IMR-90 (cell line): ENCODE measurements around the gene SLC25A21. TPM values are rescaled to one million over a fixed set of nuclear protein-coding genes. Genes with fewer than 3 reads are reported as not detected.

Experiments
- ATAC-seq: fragments of 200-7000 bp; cut with Tn5 transposase; 2 replicates; pipeline ENCODE4 v1.9.1; 2020; ENCODE audit warnings: low read depth, mild to moderate bottlenecking, moderate library complexity
- BruUV-seq: library from RNA; stranded (reverse); fragments of 400-500 nt; replicated peaks from 2 replicates; lab custom pipeline; 2021; lab: Mats Ljungman, UMichigan
- CTCF ChIA-PET: fragments of 300-600 bp; formaldehyde crosslinking; extraction: SDS; loops from one replicate; lab custom pipeline; 2021; ENCODE audit warnings: antibody characterized with exemption; lab: Yijun Ruan, JAX
- POLR2A ChIA-PET: fragments of 300-600 bp; sonication (Branson Sonifier 250); formaldehyde crosslinking; loops from one replicate; lab custom pipeline; 2022; ENCODE audit warnings: antibody characterized with exemption; ENCODE audit not compliant: unreplicated experiment; lab: Charles Lee
- DNase-seq: peaks from one replicate; pipeline ENCODE4 v3.0.0; 2013
- H2AFZ ChIP-seq: replicated peaks from 2 replicates; pipeline ENCODE3; 2013; ENCODE audit warnings: low read length, mild to moderate bottlenecking; ENCODE audit not compliant: poor library complexity
- H2AK5ac ChIP-seq: 2 replicates; pipeline ENCODE4 v1.6.1; 2013; ENCODE audit warnings: low read depth, low read length, inconsistent platforms
- H2AK9ac ChIP-seq: replicated peaks from 2 replicates; pipeline ENCODE3; 2013; ENCODE audit warnings: mild to moderate bottlenecking, low read depth, low read length, moderate library complexity; ENCODE audit not compliant: poor library complexity
- H2BK120ac ChIP-seq: 2 replicates; pipeline ENCODE4 v1.6.1; 2013; ENCODE audit warnings: low read depth, low read length, inconsistent platforms
- H2BK15ac ChIP-seq: 3 replicates; pipeline ENCODE4 v1.6.1; 2013; ENCODE audit warnings: low read depth, low read length, inconsistent platforms
- H2BK20ac ChIP-seq: 2 replicates; pipeline ENCODE4 v1.6.1; 2013; ENCODE audit warnings: low read depth, mild to moderate bottlenecking, inconsistent platforms, low read length, moderate library complexity
- H2BK5ac ChIP-seq: 2 replicates; pipeline ENCODE4 v1.6.1; 2013; ENCODE audit warnings: mild to moderate bottlenecking, low read depth, low read length, inconsistent platforms; ENCODE audit not compliant: poor library complexity, severe bottlenecking
- H3K14ac ChIP-seq: replicated peaks from 2 replicates; pipeline ENCODE4 v1.6.1; 2013; ENCODE audit warnings: low read depth, low read length, inconsistent platforms
- H3K18ac ChIP-seq: 2 replicates; pipeline ENCODE4 v1.6.1; 2013; ENCODE audit warnings: low read depth, low read length, control low read depth
- H3K23ac ChIP-seq: 2 replicates; pipeline ENCODE4 v1.6.1; 2013; ENCODE audit warnings: low read depth, low read length, inconsistent platforms
- H3K27ac ChIP-seq: 2 replicates; pipeline ENCODE4 v1.5.1; 2013; ENCODE audit warnings: mild to moderate bottlenecking, control low read depth, low read length; ENCODE audit not compliant: insufficient read depth
- H3K27me3 ChIP-seq: 2 replicates; pipeline ENCODE4 v1.6.1; 2013; ENCODE audit warnings: low read length; ENCODE audit not compliant: control insufficient read depth, insufficient read depth
- H3K36me3 ChIP-seq: 2 replicates; pipeline ENCODE4 v1.6.1; 2013; ENCODE audit warnings: low read length, mixed read lengths; ENCODE audit not compliant: control insufficient read depth, insufficient read depth
- H3K4ac ChIP-seq: 2 replicates; pipeline ENCODE4 v1.6.1; 2013; ENCODE audit warnings: low read depth, low read length, inconsistent platforms
- H3K4me1 ChIP-seq: 2 replicates; pipeline ENCODE4 v1.6.1; 2013; ENCODE audit warnings: low read length, mixed read lengths; ENCODE audit not compliant: control insufficient read depth, insufficient read depth
- H3K4me2 ChIP-seq: 2 replicates; pipeline ENCODE4 v1.6.1; 2013; ENCODE audit warnings: low read depth, mild to moderate bottlenecking, control low read depth, low read length, moderate library complexity
- H3K4me3 ChIP-seq: 2 replicates; pipeline ENCODE4 v1.5.1; 2013; ENCODE audit warnings: low read depth, mild to moderate bottlenecking, control low read depth, low read length, moderate library complexity; ENCODE audit not compliant: insufficient read depth
- H3K56ac ChIP-seq: 2 replicates; pipeline ENCODE4 v1.6.1; 2013; ENCODE audit warnings: low read length, inconsistent platforms; ENCODE audit not compliant: insufficient read depth; ENCODE audit errors: extremely low read depth
- H3K79me1 ChIP-seq, 2 experiments: 2 replicates each; pipeline ENCODE4 v1.6.1; 2013; ENCODE audit warnings: low read length in 2 of 2, inconsistent platforms in 1 of 2, low read depth in 1 of 2
- H3K9ac ChIP-seq: 2 replicates; pipeline ENCODE4 v1.6.1; 2013; ENCODE audit warnings: low read depth, low read length, control low read depth
- H3K9me1 ChIP-seq: 2 replicates; pipeline ENCODE4 v1.6.1; 2013; ENCODE audit warnings: low read length, inconsistent platforms; ENCODE audit not compliant: insufficient read depth
- H3K9me3 ChIP-seq: 2 replicates; pipeline ENCODE4 v1.6.1; 2013; ENCODE audit warnings: low read length; ENCODE audit not compliant: control insufficient read depth, insufficient read depth
- H4K20me1 ChIP-seq: 2 replicates; pipeline ENCODE4 v1.6.1; 2013; ENCODE audit warnings: low read length, inconsistent platforms; ENCODE audit not compliant: insufficient read depth
- H4K5ac ChIP-seq: 2 replicates; pipeline ENCODE4 v1.6.1; 2013; ENCODE audit warnings: mild to moderate bottlenecking, low read depth, low read length, control low read depth
- H4K8ac ChIP-seq, 2 experiments: 2 replicates each; pipeline ENCODE4 v1.6.1; 2013; ENCODE audit warnings: low read depth in 2 of 2, low read length in 2 of 2, control low read depth in 1 of 2, inconsistent platforms in 1 of 2
- H4K91ac ChIP-seq: 2 replicates; pipeline ENCODE4 v1.6.1; 2013; ENCODE audit warnings: low read depth, low read length, inconsistent platforms; ENCODE audit not compliant: insufficient read depth
- BHLHE40 ChIP-seq: fragments of 150-350 bp; IDR thresholded peaks from 2 replicates; pipeline ENCODE4 v1.6.1; 2016; ENCODE audit warnings: mild to moderate bottlenecking, low read depth, low read length
- CEBPB ChIP-seq: IDR thresholded peaks from 2 replicates; pipeline ENCODE4 v1.6.1; 2012; ENCODE audit warnings: low read depth, low read length, improper control_type of control experiment
- CHD1 ChIP-seq: IDR thresholded peaks from 2 replicates; pipeline ENCODE4 v1.6.1; 2012; ENCODE audit warnings: low read depth, low read length, improper control_type of control experiment
- CTCF ChIP-seq: conservative IDR thresholded peaks from 2 replicates; pipeline ENCODE4 v1.5.1; 2012; ENCODE audit warnings: mild to moderate bottlenecking, low read depth, low read length, improper control_type of control experiment
- FOS ChIP-seq: fragments of 150-350 bp; IDR thresholded peaks from 2 replicates; pipeline ENCODE4 v1.6.1; 2016; ENCODE audit warnings: low read depth, low read length
- MAFK ChIP-seq: IDR thresholded peaks from 2 replicates; pipeline ENCODE4 v1.6.1; 2012; ENCODE audit warnings: low read depth, low read length, improper control_type of control experiment
- MAZ ChIP-seq: IDR thresholded peaks from 2 replicates; pipeline ENCODE4 v1.6.1; 2012; ENCODE audit warnings: low read depth, mild to moderate bottlenecking, low read length, improper control_type of control experiment, moderate library complexity, borderline replicate concordance
- MXI1 ChIP-seq: IDR thresholded peaks from 2 replicates; pipeline ENCODE4 v1.6.1; 2012; ENCODE audit warnings: low read depth, mild to moderate bottlenecking, low read length, moderate library complexity, borderline replicate concordance
- NFE2L2 ChIP-seq: fragments of 150-350 bp; IDR thresholded peaks from 2 replicates; pipeline ENCODE4 v1.6.1; 2016; ENCODE audit warnings: low read depth, mild to moderate bottlenecking, low read length
- POLR2A ChIP-seq: IDR thresholded peaks from 2 replicates; pipeline ENCODE4 v1.6.1; 2012; ENCODE audit warnings: mild to moderate bottlenecking, low read depth, low read length
- RAD21 ChIP-seq: IDR thresholded peaks from 2 replicates; pipeline ENCODE4 v1.6.1; 2012; ENCODE audit warnings: low read length, improper control_type of control experiment
- RCOR1 ChIP-seq: IDR thresholded peaks from 2 replicates; pipeline ENCODE4 v1.6.1; 2012; ENCODE audit warnings: mild to moderate bottlenecking, low read length, improper control_type of control experiment; ENCODE audit not compliant: insufficient replicate concordance
- RFX5 ChIP-seq: IDR thresholded peaks from 2 replicates; pipeline ENCODE4 v1.8.0; 2012; ENCODE audit warnings: low read depth, mild to moderate bottlenecking, low read length, moderate library complexity
- SMC3 ChIP-seq: fragments of 150-350 bp; IDR thresholded peaks from 2 replicates; pipeline ENCODE4 v1.6.1; 2016; ENCODE audit warnings: low read depth, mild to moderate bottlenecking, antibody characterized with exemption, low read length, moderate library complexity
- WGBS, 2 experiments: methylation state at CpG; one replicate each; pipeline versions ENCODE4 v1.1.5 to v1.1.7; 2013; ENCODE audit warnings: missing lambda C conversion rate in 2 of 2; ENCODE audit not compliant: insufficient read length in 1 of 2; ENCODE audit errors: extremely low coverage in 2 of 2; 5-methylcytosine and 5-hydroxymethylcytosine counted together
- dilution Hi-C: fragments of 300-500 bp; cut with HindIII; formaldehyde crosslinking; loops from one replicate; pipeline ENCODE4 v1.14.3; 2018; ENCODE audit warnings: low sequenced_read_pairs; ENCODE audit not compliant: unreplicated experiment
- in situ Hi-C: fragments of 300-500 bp; cut with MboI; formaldehyde crosslinking; loops from 3 replicates; pipeline ENCODE4 v1.14.3; 2019; ENCODE audit warnings: low sequenced_read_pairs, inconsistent platforms, mixed read lengths
- intact Hi-C: fragments of 100-400 bp; cut with micrococcal nuclease; formaldehyde crosslinking; loops from 2 replicates; pipeline ENCODE4 v1.10.0; 2022
- polyA plus RNA-seq, 3 experiments: library from polyadenylated mRNA; depleted of rRNA; stranded (reverse); fragments of >200 nt; gene quantifications; 2 replicates each; pipeline ENCODE4 v1.2.3, GENCODE V29; 2012; ENCODE audit warnings: low replicate concordance in 1 of 3
- total RNA-seq: library from RNA; depleted of rRNA; stranded (reverse); fragments of >200 nt; gene quantifications from 2 replicates; pipeline ENCODE4 v1.2.3, GENCODE V29; 2012
- TF ChIP-seq, protein P1 (sequence below): fragments of 150-350 bp; IDR thresholded peaks from 2 replicates; pipeline ENCODE4 v1.6.1; 2016; ENCODE audit warnings: low read depth, mild to moderate bottlenecking, low read length, moderate library complexity, borderline replicate concordance
- TF ChIP-seq, protein P2 (sequence below): fragments of 150-350 bp; IDR thresholded peaks from 2 replicates; pipeline ENCODE4 v1.6.1; 2017; ENCODE audit warnings: mild to moderate bottlenecking, antibody characterized with exemption, low read length, low read depth

SLC25A21 gene
- total and polyA plus RNA-seq, 2 of the 4 experiments (the other 2 are of a cell fraction) = 0.62 to 0.90 TPM

DNA sequence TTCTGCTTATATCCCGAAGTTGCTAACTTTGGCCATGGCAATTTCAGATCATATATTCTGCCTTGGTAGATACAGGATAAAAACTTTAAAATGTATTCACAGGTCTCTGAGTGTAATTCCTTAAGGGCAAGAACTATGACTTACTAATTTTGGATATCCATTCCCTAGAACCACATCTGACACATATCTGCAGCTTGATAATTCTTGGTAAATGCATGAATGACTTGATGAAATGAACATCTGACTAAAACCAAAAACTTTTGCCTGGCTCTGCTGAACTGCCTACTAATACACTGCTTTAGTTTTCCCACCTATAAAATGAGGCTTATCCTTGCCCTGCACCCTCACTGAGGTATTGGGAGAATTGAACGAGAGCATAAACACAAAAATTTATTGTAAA is 32.2 kb downstream of the SLC25A21 start:
- Histone ChIP-seq H3K9ac (no peak overlapping the region), H2AFZ (no peak overlapping the region), H3K4me3 (no peak overlapping the region), H3K18ac (no peak overlapping the region), H2BK120ac (no peak overlapping the region), H2BK15ac (no peak overlapping the region), H3K9me3 (no peaks in the 10 kb centered on the region), H3K14ac (no peak overlapping the region), H3K23ac (no peak overlapping the region), H3K4me1 (peaks cover 2% of the 10 kb centered on the region), H3K9me1 (no peaks in the 10 kb centered on the region; the same call in 1 of the 2 replicates), H3K56ac (no peak overlapping the region), H2AK5ac (no peak overlapping the region), H3K27me3 (no peaks in the 10 kb centered on the region), H4K20me1 (no peaks in the 10 kb centered on the region), H3K4me2 (no peak overlapping the region), H4K8ac (no peak overlapping the region), H2BK5ac (no peak overlapping the region), H2BK20ac (no peak overlapping the region), H2AK9ac (no peak overlapping the region), H3K27ac (no peak overlapping the region), H4K91ac (no peak overlapping the region), H3K79me1 (no peaks in the 10 kb centered on the region), H4K5ac (no peak overlapping the region), H3K4ac (no peak overlapping the region), H3K36me3 (no peaks in the 10 kb centered on the region)
- dilution Hi-C loops (no loop called here), in situ Hi-C loops (loop anchor here (10.0 kb wide), 1 partner anchor 485 kb away; no protein-coding TSS in a partner anchor), intact Hi-C loops (loop anchor here (10.0 kb wide), 2 partner anchors 285 to 365 kb away; no protein-coding TSS in a partner anchor)
- POLR2A ChIA-PET = no interaction called here
- no TSS peak for BruUV-seq
- TF ChIP-seq CHD1 = no peak
- TF ChIP-seq RFX5 = no peak
- TF ChIP-seq MAFK = no peak
- no peak for TF ChIP-seq POLR2A
- TF ChIP-seq, protein P1, sequence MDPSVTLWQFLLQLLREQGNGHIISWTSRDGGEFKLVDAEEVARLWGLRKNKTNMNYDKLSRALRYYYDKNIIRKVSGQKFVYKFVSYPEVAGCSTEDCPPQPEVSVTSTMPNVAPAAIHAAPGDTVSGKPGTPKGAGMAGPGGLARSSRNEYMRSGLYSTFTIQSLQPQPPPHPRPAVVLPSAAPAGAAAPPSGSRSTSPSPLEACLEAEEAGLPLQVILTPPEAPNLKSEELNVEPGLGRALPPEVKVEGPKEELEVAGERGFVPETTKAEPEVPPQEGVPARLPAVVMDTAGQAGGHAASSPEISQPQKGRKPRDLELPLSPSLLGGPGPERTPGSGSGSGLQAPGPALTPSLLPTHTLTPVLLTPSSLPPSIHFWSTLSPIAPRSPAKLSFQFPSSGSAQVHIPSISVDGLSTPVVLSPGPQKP = no peak
- no peak for TF ChIP-seq CTCF
- no peak for TF ChIP-seq CEBPB
- no peak for TF ChIP-seq FOS
- TF ChIP-seq NFE2L2 = no peak
- TF ChIP-seq, protein P2, sequence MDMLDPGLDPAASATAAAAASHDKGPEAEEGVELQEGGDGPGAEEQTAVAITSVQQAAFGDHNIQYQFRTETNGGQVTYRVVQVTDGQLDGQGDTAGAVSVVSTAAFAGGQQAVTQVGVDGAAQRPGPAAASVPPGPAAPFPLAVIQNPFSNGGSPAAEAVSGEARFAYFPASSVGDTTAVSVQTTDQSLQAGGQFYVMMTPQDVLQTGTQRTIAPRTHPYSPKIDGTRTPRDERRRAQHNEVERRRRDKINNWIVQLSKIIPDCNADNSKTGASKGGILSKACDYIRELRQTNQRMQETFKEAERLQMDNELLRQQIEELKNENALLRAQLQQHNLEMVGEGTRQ = no peak
- no peak for TF ChIP-seq MXI1
- TF ChIP-seq RAD21 = no peak
- TF ChIP-seq BHLHE40 = no peak
- TF ChIP-seq SMC3 = no peak
- TF ChIP-seq MAZ = no peak
- TF ChIP-seq RCOR1 = no peak
- WGBS, 2 experiments = no CpG with 5 or more reads among the region's 2 CpGs
- no peak for DNase-seq
- CTCF ChIA-PET = interaction anchor here (0.6 kb wide), 1 partner anchor 210 kb away, joined by 4 read pairs; no protein-coding TSS in a partner anchor
- ATAC-seq = no peak
